Osteocyte (in vitro differentiated cells): ENCODE data around the gene CPN1. TPM values are rescaled to one million over a fixed set of nuclear protein-coding genes. Genes with fewer than 3 reads are reported as not detected.
"Not testable (repeated sequence)": the region's sequence is repeated elsewhere in the genome, so short reads cannot be mapped to it uniquely, and the experiment has no call there.

Source experiments
- DNase-seq: peaks from one replicate; pipeline ENCODE4 v3.0.0; 2021; ENCODE audit warnings: mixed read lengths; ENCODE audit not compliant: unreplicated experiment; ENCODE audit errors: extremely low spot score
- H3K27ac Mint-ChIP-seq: one replicate; pipeline ENCODE4 v1.8.0; 2021; ENCODE audit warnings: mild to moderate bottlenecking, mixed read lengths; ENCODE audit not compliant: unreplicated experiment
- H3K27me3 Mint-ChIP-seq: one replicate; pipeline ENCODE4 v1.8.0; 2021; ENCODE audit warnings: mixed read lengths; ENCODE audit not compliant: unreplicated experiment
- H3K36me3 Mint-ChIP-seq: one replicate; pipeline ENCODE4 v1.8.0; 2021; ENCODE audit warnings: mixed read lengths; ENCODE audit not compliant: unreplicated experiment
- H3K4me1 Mint-ChIP-seq: one replicate; pipeline ENCODE4 v1.8.0; 2021; ENCODE audit warnings: mixed read lengths; ENCODE audit not compliant: unreplicated experiment
- H3K4me3 Mint-ChIP-seq: one replicate; pipeline ENCODE4 v1.8.0; 2021; ENCODE audit warnings: mild to moderate bottlenecking, moderate library complexity, mixed read lengths; ENCODE audit not compliant: unreplicated experiment
- H3K9me3 Mint-ChIP-seq: one replicate; pipeline ENCODE4 v1.8.0; 2021; ENCODE audit warnings: mixed read lengths; ENCODE audit not compliant: unreplicated experiment
- long read RNA-seq: library from polyadenylated mRNA; unstranded; transcript quantifications from one replicate; pipeline ENCODE4 v2.0.0, GENCODE V29; 2021
- total RNA-seq: library from RNA; stranded (reverse); gene quantifications from 2 replicates; pipeline ENCODE4 v1.2.1, GENCODE V29; 2021
- TF ChIP-seq, protein P1 (sequence below): fragments of 200-600 bp; sonication (generic); IDR thresholded peaks from 2 replicates; pipeline ENCODE4 v1.5.0; 2021; ENCODE audit warnings: antibody characterized with exemption, mild to moderate bottlenecking, moderate library complexity

Gene CPN1
- not detected in 2 replicates for total RNA-seq
- long read RNA-seq = 0 reads

DNA sequence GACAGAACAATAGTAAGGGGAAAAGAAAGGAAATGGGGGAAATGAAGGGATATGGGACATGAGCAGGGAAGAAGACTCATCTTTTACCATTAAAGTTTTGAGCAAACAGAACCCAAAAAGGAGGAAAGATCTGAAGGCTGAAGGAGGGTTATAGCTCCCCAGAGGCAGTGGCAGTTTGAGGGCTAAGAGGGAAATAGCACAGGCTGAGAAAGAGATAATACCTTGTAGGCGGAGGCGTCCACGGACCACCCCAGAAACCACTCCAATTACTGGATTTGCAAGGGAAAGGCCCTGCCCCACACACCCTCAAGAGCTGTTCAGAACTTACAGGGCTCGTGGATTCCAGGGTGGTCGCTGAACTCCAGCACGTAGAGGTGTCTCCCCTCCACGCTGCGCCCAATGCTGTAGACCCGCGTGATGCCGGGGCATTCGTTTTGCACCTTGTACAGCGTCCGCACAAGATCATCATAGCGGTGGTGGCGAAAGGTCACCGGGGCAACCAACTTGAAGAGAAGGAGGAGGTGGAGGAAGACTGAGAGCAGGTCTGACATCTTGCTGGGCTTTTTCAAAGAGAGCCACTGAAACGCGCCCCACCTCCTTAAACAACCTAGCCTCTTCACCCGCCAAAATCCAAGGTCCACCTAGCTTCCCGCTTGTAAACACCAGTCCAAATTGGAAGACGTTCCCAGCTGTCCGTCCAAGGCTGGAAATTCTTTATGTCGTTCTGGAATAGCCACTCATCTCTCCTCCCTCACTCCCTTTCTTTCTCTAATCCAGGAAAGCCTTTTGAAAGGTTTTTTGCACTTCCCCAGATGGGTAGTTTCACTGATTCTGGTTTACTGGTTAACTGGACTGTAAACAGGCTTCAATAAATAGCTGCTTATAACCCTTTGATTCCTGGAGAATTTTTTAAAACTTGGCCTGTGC lies at the start of gene CPN1:
CPN1 (minus strand) TSS at position 795 of the 927 bp plus-strand sequence; CDS start at position 551, 244 bp downstream.
- TF ChIP-seq, protein P1, sequence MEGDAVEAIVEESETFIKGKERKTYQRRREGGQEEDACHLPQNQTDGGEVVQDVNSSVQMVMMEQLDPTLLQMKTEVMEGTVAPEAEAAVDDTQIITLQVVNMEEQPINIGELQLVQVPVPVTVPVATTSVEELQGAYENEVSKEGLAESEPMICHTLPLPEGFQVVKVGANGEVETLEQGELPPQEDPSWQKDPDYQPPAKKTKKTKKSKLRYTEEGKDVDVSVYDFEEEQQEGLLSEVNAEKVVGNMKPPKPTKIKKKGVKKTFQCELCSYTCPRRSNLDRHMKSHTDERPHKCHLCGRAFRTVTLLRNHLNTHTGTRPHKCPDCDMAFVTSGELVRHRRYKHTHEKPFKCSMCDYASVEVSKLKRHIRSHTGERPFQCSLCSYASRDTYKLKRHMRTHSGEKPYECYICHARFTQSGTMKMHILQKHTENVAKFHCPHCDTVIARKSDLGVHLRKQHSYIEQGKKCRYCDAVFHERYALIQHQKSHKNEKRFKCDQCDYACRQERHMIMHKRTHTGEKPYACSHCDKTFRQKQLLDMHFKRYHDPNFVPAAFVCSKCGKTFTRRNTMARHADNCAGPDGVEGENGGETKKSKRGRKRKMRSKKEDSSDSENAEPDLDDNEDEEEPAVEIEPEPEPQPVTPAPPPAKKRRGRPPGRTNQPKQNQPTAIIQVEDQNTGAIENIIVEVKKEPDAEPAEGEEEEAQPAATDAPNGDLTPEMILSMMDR = no peak
- Mint-ChIP-seq H3K27ac (no peak within 1 kb of the TSS), H3K4me3 (no peak within 1 kb of the TSS), H3K36me3 (no peaks in the 10 kb centered on the region), H3K4me1 (no peaks in the 10 kb centered on the region), H3K27me3 (peaks cover 70% of the 10 kb centered on the region), H3K9me3 (no peaks in the 10 kb centered on the region)
- no peak for DNase-seq

DNA sequence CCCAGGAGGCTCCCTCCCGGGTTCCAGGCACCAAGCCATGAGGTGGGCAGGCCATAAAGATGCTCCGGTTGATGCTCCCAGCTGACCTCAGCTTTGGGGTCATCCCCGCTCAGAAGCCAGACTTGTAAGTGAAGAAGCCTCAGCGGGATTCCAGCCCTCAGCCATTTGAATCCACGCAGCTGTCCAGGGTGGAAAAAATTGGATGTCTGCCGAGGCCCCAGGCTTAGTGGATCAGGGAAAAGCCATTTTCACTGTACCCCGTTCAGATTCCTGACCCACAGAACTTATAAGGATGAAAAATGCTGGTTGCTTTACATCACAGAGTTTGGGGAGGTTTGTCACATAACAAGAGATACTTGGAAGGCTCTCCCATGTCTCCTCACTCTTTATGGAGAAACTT lies 49.2 kb upstream of the CPN1 start:
- no peaks in the 10 kb centered on the region for H3K9me3 Mint-ChIP-seq
- H3K27me3 Mint-ChIP-seq = peaks cover 34% of the 10 kb centered on the region
- H3K27ac Mint-ChIP-seq = no peak overlapping the region
- no peak for DNase-seq
- H3K36me3 Mint-ChIP-seq = no peaks in the 10 kb centered on the region
- no peaks in the 10 kb centered on the region for H3K4me1 Mint-ChIP-seq
- H3K4me3 Mint-ChIP-seq = no peak overlapping the region
- TF ChIP-seq, protein P1 = no peak

DNA sequence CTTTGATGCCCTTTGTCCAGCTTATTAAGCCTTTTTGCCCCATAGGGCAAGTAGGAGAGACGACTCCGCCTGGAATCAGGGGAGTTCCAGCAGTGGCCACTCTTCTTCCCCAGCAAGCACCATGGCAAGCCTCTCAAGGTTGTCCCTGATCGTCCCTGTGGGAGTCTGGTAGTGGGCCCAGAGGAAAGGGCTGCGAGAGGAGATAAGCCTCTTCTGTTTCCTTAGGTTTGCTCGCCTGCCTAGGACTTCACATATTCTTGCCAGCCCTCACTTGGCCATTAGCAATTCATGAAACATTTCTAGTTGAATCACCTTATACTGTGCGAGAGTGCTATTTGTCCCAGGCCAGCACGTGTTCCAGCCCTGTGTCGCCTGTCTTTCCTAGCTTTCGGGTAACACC lies 47.8 kb upstream of the CPN1 start:
- no peak for DNase-seq
- Mint-ChIP-seq H3K27me3 (peaks cover 34% of the 10 kb centered on the region), H3K27ac (no peak overlapping the region), H3K9me3 (no peaks in the 10 kb centered on the region), H3K36me3 (no peaks in the 10 kb centered on the region), H3K4me3 (no peak overlapping the region), H3K4me1 (no peaks in the 10 kb centered on the region)
- TF ChIP-seq, protein P1 = no peak

- H3K27ac Mint-ChIP-seq = no peak overlapping the region
- no peaks in the 10 kb centered on the region for H3K36me3 Mint-ChIP-seq
- H3K27me3 Mint-ChIP-seq = peaks cover 38% of the 10 kb centered on the region
- no peak overlapping the region for H3K4me3 Mint-ChIP-seq
- no peaks in the 10 kb centered on the region for H3K9me3 Mint-ChIP-seq
- H3K4me1 Mint-ChIP-seq = no peaks in the 10 kb centered on the region
- TF ChIP-seq, protein P1 = no peak
- no peak for DNase-seq
Measured at GRCh38 chr10:100128951-100129350, 47.3 kb upstream of the CPN1 start.

DNA sequence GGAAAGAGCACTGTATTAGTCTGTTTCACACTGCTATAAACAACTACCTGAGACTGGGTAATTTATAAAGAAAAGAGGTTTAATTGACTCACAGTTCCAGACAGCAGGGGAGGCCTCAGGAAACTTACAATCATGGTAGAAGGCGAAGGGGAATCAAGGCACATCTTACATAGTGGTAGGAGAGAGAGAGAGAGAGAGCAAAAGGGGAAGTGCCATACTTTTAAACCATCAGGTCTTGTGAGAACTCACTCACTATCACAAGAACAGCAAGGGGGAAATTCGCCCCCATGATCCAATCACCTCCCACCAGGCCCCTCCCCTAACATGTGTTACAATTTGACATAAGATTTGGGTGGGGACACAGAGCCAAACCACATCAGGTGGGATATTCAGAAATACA lies 43.7 kb upstream of the CPN1 start:
- H3K9me3 Mint-ChIP-seq, H3K27ac Mint-ChIP-seq, H3K4me1 Mint-ChIP-seq, H3K4me3 Mint-ChIP-seq, DNase-seq, H3K36me3 Mint-ChIP-seq: not testable (repeated sequence)
- peaks cover 43% of the 10 kb centered on the region for H3K27me3 Mint-ChIP-seq
